ENCODE measurements around the gene PYROXD2. TPM values are rescaled to one million over a fixed set of nuclear protein-coding genes. Genes with fewer than 3 reads are reported as not detected.
A peak's percentile ranks its signal among the peaks of the same experiment; 100 is the strongest.
"Not testable (repeated sequence)": the region's sequence is repeated elsewhere in the genome, so short reads cannot be mapped to it uniquely, and the experiment has no call there.

Gene PYROXD2
- total RNA-seq, 2 experiments from 2014 or later, result 5.1 to 7.5 TPM

DNA sequence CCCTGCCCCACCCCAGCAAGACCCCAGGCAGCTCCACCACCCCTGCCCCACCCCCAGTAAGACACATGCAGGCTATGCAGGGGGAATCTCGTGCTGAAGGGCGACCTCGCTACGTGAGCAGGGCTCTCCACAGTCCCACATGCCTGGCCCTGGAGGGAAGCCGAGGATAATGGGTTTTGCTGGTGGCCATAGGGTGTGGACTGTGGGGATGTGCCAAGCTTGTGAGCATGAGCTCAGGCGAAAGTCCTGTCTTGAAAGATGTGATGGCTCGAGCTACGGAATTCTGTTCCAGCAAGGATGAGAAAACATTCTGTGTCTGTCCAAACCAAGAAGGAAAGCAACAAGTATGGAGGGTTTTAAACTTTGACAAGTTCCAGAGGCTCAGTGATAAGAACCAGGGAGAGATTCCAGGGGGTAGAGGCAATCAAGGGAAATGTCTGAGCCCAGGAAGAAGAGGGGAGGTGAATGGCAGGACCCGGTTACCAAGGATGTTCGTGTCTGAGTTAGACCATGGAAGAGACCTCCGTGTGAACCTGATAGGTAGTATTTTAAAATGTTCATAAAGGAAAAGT lies 63.1 kb downstream of the PYROXD2 start:
- Mint-ChIP-seq H3K4me3 (no peak overlapping the region), H3K27ac (no peak overlapping the region), H3K27me3 (peaks cover 66% of the 10 kb centered on the region), H3K9me3 (ENCODE audit: low read depth) (no peaks in the 10 kb centered on the region), H3K4me1 (no peaks in the 10 kb centered on the region), H3K36me3 (no peaks in the 10 kb centered on the region)
- CTCF ChIA-PET, result interaction anchor here (0.6 kb wide), 1 partner anchor 869 kb away, joined by 4 read pairs; no protein-coding TSS in a partner anchor
- no peak for ATAC-seq
- DNase-seq, result no peak

DNA sequence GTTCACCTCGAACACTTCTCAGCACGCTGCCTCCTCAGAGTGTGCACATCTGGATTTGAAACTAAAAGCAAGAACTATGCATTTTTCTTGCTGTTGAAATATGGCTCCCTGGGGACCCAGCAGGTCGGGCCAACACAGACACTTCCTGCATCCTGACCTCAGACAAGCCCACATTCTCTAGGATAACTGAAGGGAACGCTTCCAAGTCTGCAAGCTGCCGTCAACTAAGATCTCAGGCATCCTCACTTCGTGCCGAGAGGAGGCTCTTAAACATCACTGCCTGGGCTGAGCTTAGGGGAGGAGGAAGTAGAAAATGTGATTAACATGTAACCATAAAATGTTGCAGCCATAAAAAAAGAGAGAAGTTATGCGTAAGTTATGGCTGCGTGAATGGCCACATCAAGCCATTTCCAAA lies 65.5 kb downstream of the PYROXD2 start:
- no peaks in the 10 kb centered on the region for H3K9me3 Mint-ChIP-seq (ENCODE audit: low read depth)
- H3K27me3 Mint-ChIP-seq, result peaks cover 55% of the 10 kb centered on the region
- DNase-seq (no peak), ATAC-seq (no peak)
- H3K4me1 Mint-ChIP-seq, result no peaks in the 10 kb centered on the region
- CTCF ChIA-PET, result interaction anchor here (0.6 to 1.6 kb wide), 2 partner anchors 9 to 105 kb away, joined by 3 read pairs; no protein-coding TSS in a partner anchor
- H3K36me3 Mint-ChIP-seq, result no peaks in the 10 kb centered on the region
- no peak overlapping the region for H3K27ac Mint-ChIP-seq
- H3K4me3 Mint-ChIP-seq, result no peak overlapping the region

DNA sequence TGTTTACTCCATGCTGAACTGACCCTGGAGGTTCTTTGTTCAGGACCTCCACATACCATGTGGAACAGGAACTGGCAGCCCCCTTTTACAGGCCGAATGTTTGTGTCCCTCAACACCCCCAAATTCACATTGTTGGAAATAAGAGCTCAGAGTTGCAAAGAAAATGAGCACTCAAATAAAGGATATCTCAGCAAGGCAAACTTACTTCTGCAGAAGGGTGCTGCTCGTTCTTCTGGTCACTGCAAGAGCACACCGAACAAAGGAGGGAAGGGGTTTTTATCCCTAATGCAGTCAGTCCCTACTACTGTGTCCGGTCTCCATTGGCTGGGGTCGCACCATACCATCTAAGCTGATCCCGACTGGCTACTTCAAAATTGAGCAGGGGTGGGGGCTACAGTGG lies 68.1 kb downstream of the PYROXD2 start:
- no peaks in the 10 kb centered on the region for H3K9me3 Mint-ChIP-seq (ENCODE audit: low read depth)
- peaks cover 44% of the 10 kb centered on the region for H3K27me3 Mint-ChIP-seq
- CTCF ChIA-PET, result no interaction called here
- ATAC-seq (no peak), DNase-seq (no peak)
- H3K36me3 Mint-ChIP-seq, result no peaks in the 10 kb centered on the region
- no peak overlapping the region for H3K4me3 Mint-ChIP-seq
- H3K27ac Mint-ChIP-seq, result no peak overlapping the region
- H3K4me1 Mint-ChIP-seq, result no peaks in the 10 kb centered on the region

DNA sequence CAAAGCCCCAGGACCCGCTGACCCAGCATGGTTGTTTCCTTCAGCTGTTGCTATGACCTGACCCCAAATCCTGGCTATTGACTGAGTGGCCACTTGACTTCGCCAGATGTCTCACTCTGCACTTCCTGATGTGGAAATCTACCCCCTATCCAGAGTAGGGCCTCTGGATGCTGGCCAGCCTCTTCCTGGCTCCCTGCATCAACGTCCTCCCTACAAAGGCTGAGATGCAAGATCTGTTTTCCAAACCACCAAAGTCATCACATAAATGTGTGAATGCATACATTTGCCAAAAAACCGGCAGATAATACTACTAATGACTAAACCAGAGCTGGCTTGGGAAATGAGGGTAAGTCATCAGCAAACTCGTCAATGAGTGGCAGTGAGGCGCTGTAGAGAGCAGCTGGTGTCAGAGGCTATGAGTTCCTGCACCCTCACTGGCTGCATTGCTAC lies 70.4 kb downstream of the PYROXD2 start:
- ATAC-seq, result no peak

DNA sequence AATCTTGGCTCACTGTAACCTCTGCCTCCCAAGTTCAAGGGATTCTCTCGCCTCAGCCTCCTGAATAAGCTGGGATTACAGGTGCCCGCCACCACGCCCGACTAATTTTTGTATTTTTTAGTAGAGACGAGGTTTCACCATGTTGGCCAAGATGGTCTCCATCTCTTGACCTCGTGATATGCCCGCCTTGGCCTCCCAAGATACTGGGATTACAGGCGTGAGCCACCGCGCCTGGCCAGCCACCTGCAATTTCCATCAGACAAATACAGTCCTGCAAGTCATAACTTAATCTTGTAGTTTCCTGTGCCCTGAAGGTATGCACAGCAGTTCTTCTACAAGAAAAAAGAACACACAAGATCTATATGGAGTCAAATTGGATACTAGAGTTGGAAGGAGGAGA lies 73.3 kb downstream of the PYROXD2 start:
- ATAC-seq; DNase-seq; H3K4me3 Mint-ChIP-seq; H3K27ac Mint-ChIP-seq; CTCF ChIA-PET; H3K9me3 Mint-ChIP-seq (ENCODE audit: low read depth); H3K36me3 Mint-ChIP-seq: not testable (repeated sequence)
- Mint-ChIP-seq H3K27me3 (peaks cover 44% of the 10 kb centered on the region), H3K4me1 (peaks cover 15% of the 10 kb centered on the region)

More for the DNA sequence above, 70.4 kb downstream of the PYROXD2 start:
- Mint-ChIP-seq H3K4me3 (no peak overlapping the region), H3K9me3 (ENCODE audit: low read depth) (no peaks in the 10 kb centered on the region), H3K4me1 (peaks cover 13% of the 10 kb centered on the region), H3K36me3 (no peaks in the 10 kb centered on the region), H3K27ac (no peak overlapping the region), H3K27me3 (peaks cover 46% of the 10 kb centered on the region)
- no peak for DNase-seq
- CTCF ChIA-PET, result no interaction called here

DNA sequence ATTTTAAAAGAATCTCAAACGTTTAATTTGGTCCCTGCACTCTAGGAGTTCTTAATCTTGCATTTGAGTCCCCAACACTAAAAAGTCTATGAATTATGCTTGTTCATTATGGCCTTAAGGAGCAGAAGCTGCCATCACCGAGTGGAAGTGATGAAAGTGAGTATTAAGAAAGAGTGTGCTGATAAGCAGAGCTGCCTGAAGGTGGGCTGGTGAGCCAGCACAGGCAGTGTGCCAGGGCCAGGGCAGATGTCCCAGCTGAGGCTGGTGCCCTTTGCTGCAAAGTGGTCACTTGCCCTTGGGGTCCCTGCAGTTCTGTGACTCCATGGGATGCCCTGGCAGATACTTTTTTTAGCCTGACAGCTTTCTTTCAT lies 74.1 kb downstream of the PYROXD2 start:
- DNase-seq, result no peak
- CTCF ChIA-PET, result interaction anchor here (0.7 kb wide), 1 partner anchor 8 kb away, joined by 3 read pairs; no protein-coding TSS in a partner anchor
- Mint-ChIP-seq H3K4me1 (peaks cover 15% of the 10 kb centered on the region), H3K9me3 (ENCODE audit: low read depth) (no peaks in the 10 kb centered on the region), H3K4me3 (no peak overlapping the region), H3K27me3 (peaks cover 45% of the 10 kb centered on the region), H3K27ac (no peak overlapping the region), H3K36me3 (no peaks in the 10 kb centered on the region)
- no peak for ATAC-seq

DNA sequence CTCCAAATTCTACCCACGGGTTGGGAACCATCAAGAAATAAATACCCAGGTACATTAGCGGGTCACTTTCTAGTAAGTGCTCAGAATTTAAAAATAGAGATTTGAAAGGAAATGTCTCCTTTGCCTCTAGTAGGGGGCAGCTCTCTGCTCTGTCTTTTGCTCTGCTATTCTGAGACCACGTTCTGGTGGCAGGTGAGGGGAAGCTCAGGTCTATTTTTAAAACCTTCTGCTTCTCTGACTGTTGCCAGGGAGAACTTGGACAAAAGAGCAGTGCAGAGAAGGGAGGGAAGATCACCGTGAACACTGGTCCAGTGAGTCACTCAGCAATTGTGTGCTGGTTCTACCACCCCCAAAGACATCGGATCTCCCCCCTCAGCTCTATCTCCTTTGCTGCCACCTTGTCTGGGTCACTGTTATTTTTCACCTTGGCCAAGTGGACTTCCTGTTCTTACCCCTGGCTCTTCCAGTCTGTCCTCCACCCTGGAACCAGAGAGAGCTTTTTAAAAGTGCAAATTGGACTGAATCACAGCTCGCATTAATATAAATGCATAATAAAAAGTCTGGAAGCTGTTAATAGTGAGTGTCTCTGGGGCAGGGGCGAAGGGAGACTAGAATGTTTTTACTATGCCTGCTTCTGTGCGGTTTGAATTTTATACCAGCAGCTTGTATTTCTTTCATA lies 74.6 kb downstream of the PYROXD2 start:
- no peak overlapping the region for H3K4me3 Mint-ChIP-seq
- H3K9me3 Mint-ChIP-seq (ENCODE audit: low read depth), result no peaks in the 10 kb centered on the region
- ATAC-seq (no peak), DNase-seq (no peak)
- H3K27ac Mint-ChIP-seq, result no peak overlapping the region
- CTCF ChIA-PET, result interaction anchor here (0.7 kb wide), 1 partner anchor 9 kb away, joined by 3 read pairs; no protein-coding TSS in a partner anchor
- H3K36me3 Mint-ChIP-seq, result no peaks in the 10 kb centered on the region
- peaks cover 15% of the 10 kb centered on the region for H3K4me1 Mint-ChIP-seq
- peaks cover 45% of the 10 kb centered on the region for H3K27me3 Mint-ChIP-seq

DNA sequence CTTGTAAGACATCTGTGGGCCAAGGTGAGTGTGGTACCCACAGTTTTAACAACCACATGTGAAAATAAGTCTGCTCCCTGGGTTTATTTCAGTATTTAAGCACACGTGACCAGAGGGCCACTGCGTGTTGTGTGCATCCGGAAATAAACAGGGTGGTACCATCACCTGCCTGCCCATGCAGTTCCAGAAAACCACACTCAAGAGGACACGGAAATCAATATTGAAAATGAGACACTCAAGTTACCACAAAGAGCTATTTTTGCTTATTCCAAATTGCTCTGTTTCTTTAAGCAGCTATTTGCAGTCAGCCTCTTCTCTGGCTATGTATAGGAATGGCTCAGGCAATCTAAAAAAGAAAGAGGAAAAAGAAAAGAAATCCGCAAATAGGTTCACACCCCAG lies 75.2 kb downstream of the PYROXD2 start:
- H3K36me3 Mint-ChIP-seq, result no peaks in the 10 kb centered on the region
- peaks cover 43% of the 10 kb centered on the region for H3K27me3 Mint-ChIP-seq
- H3K27ac Mint-ChIP-seq, result no peak overlapping the region
- CTCF ChIA-PET, result no interaction called here
- H3K9me3 Mint-ChIP-seq (ENCODE audit: low read depth), result no peaks in the 10 kb centered on the region
- ATAC-seq, result peak; percentile 60
- no peak overlapping the region for H3K4me3 Mint-ChIP-seq
- peaks cover 15% of the 10 kb centered on the region for H3K4me1 Mint-ChIP-seq
- DNase-seq, result peak; percentile 46

DNA sequence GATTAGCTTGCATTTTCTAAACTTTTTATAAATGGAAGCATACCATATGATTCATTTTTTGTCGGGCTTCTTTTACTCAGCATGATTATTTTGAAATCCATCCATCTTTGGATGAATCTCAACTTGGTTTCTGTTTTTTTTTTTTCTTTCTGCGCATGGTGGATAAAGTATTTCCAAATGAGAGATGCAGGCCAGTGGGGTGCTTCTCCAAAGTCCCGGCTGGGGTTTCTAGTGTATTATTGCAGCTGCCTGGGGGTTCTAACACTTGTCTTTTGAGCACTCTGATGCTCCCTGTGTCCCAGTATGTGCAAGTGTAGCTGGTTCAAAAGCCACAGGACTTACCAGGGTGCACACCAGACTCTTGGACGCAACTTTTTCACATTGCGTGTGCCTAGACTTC lies 76.1 kb downstream of the PYROXD2 start:
- DNase-seq (no peak), ATAC-seq (no peak)
- no peak overlapping the region for H3K27ac Mint-ChIP-seq
- H3K4me1 Mint-ChIP-seq, result peaks cover 15% of the 10 kb centered on the region
- peaks cover 42% of the 10 kb centered on the region for H3K27me3 Mint-ChIP-seq
- H3K36me3 Mint-ChIP-seq, result no peaks in the 10 kb centered on the region
- no peaks in the 10 kb centered on the region for H3K9me3 Mint-ChIP-seq (ENCODE audit: low read depth)
- no peak overlapping the region for H3K4me3 Mint-ChIP-seq
- CTCF ChIA-PET, result no interaction called here

DNA sequence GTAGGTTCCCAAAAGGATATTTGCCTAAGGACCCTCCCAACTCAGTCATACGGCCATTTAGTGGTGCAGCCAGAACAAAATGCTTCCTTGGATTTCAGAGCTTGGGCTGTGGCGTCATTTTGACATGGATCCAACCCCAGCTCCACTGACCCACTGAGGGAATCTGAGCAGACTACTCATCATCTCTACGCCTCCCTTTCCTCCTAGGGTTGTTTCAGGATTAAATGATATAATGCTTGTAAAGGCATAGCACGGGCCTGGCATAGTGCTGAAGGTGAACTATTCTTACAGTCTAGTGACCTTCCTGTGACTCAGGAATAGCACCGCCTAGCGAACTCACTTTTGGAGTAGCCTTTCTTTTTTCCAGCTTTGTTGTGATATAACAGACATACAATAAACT lies 76.7 kb downstream of the PYROXD2 start:
- no peak for ATAC-seq

DNA sequence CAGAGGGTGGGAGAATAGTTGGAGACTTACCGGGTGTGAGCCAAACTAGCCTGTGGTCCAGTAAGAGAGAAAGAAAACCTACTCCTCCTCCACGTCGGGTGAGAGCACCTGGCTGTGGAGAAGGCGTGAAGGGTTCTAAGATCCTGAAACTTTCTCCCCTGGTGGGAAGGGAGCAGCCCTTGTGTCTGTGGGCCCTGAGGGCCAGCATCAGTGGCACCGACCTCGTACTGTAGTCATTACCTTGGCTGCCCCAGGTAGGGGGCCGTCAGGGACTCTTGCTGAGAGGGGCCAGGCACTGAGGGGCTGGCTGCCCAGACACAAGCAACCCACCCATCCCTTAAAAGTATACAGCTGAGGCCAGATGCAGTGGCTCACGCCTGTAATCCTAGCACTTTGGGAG lies 77.5 kb downstream of the PYROXD2 start:
- peaks cover 36% of the 10 kb centered on the region for H3K27me3 Mint-ChIP-seq
- CTCF ChIA-PET, result interaction anchor here (1.6 kb wide), 1 partner anchor 15 kb away, joined by 3 read pairs; no protein-coding TSS in a partner anchor
- peaks cover 15% of the 10 kb centered on the region for H3K4me1 Mint-ChIP-seq
- DNase-seq (no peak), ATAC-seq (no peak)
- no peaks in the 10 kb centered on the region for H3K36me3 Mint-ChIP-seq
- H3K9me3 Mint-ChIP-seq (ENCODE audit: low read depth), result no peaks in the 10 kb centered on the region
- H3K4me3 Mint-ChIP-seq, result no peak overlapping the region
- no peak overlapping the region for H3K27ac Mint-ChIP-seq

More for the DNA sequence above, 76.7 kb downstream of the PYROXD2 start:
- no peaks in the 10 kb centered on the region for H3K9me3 Mint-ChIP-seq (ENCODE audit: low read depth)
- CTCF ChIA-PET, result no interaction called here
- H3K27me3 Mint-ChIP-seq, result peaks cover 44% of the 10 kb centered on the region
- H3K36me3 Mint-ChIP-seq, result no peaks in the 10 kb centered on the region
- no peak overlapping the region for H3K27ac Mint-ChIP-seq
- no peak for DNase-seq
- no peak overlapping the region for H3K4me3 Mint-ChIP-seq
- peaks cover 15% of the 10 kb centered on the region for H3K4me1 Mint-ChIP-seq

Small RNAs within 50 kb of the gene (microRNA-seq; reads per million reads assigned to microRNA genes)
- gene MIR1287, result 26.0 reads per million, percentile 47 among the genes with 10 or more reads in this experiment
- gene MIR4685, result 3.0 reads per million

Other genes starting within 250 kb of the PYROXD2 start
- gene LOXL4, start 147.0 kb downstream of the PYROXD2 start, total RNA-seq, result not detected
- gene HPS1, start 31.8 kb upstream of the PYROXD2 start, total RNA-seq, result 10 to 100 TPM; 72.0 to 99.5 TPM